GM21423 (cell line): ENCODE results near the gene FAM229B.

ENCODE experiments used
- ATAC-seq: cut with Tn5 transposase; IDR thresholded peaks from one replicate; pipeline ENCODE4 v1.9.1; 2021; ENCODE audit warnings: mild to moderate bottlenecking, moderate library complexity; ENCODE audit not compliant: unreplicated experiment

FAM229B gene

GRCh38 chr6:112139052-112139451, 51.7 kb downstream of the FAM229B start:
- ATAC-seq: no peak

DNA sequence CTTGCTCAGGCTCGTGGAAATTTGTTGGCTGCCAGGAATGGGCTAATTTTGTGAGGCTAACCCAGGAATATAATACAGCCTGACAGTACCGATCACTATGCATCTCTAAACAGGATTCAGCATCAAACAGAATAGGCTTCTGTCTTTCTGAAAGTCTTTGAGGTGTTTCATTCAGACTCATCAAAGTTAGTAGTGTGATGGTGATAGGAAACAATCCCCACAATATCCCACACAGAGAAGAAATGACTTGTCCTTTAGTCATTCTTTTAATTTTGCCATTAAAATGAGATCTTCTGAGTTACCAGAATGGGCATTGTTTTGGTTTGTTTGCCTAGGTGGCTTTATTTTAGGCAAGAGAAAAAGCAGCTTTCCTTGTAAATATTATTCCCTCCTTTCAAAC, 54.3 kb downstream of the FAM229B start:
- no peak for ATAC-seq

GRCh38 chr6:112144145-112144926, 56.9 kb downstream of the FAM229B start:
- ATAC-seq: no peak

- no peak for ATAC-seq
These were observed 57.7 kb downstream of the FAM229B start for GRCh38 chr6:112145080-112145573.

DNA sequence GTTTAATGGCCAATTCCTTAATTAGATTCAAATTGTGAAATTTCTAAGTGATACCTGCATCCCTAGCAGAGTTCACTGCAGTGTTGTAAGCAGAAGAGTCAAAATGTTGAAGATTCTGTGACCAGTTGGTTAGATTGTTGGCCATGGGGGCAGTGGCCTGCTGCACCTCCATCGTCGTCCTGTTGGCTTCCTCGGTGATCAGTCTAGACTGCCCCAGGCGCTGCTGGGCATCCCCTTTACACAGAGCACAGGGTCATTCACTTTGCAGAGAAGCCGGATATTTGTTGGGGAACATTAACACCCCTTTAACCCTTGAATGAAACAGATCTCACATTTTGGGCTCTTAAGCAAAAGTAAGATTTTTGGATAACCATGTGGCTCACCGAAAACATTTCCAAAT, 60.7 kb downstream of the FAM229B start:
- no peak for ATAC-seq

DNA sequence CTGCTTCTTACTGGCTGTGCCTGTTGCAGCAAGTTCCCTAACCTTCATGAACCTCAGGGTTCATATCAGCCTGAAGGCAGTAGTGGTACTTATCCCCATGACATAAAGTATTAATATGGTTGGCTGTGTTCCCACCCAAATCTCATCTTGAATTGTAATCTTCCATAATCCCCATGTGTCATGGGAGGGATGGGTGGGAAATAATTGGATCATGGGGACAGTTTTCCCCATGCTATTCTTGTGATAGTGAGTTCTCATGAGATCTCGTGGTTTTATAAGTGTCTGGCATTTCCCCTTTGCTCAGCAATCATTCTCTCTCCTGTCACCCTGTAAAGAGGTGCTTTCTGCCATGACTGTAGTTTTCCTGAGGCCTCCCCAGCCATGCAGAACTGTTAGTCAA, 61.8 kb downstream of the FAM229B start:
- no peak for ATAC-seq

GRCh38 chr6:112149719-112150263, 62.4 kb downstream of the FAM229B start:
- ATAC-seq: no peak

GRCh38 chr6:112150363-112150762, 63.0 kb downstream of the FAM229B start:
- no peak for ATAC-seq
